DND-41 (cell line): Measurements from ENCODE around the gene SH3BGRL3.

ENCODE experiments used
- ATAC-seq: fragments of 200-7000 bp; cut with Tn5 transposase; 3 replicates; pipeline ENCODE4 v1.9.1; 2021; ENCODE audit warnings: low read depth; ENCODE audit not compliant: insufficient read depth
- DNase-seq: peaks from one replicate; pipeline ENCODE4 v3.0.0-alpha.2; 2020
- H2AFZ ChIP-seq: 2 replicates; pipeline ENCODE4 v1.6.0; 2012; ENCODE audit warnings: low read depth, low read length
- H3K27ac ChIP-seq: 2 replicates; pipeline ENCODE4 v1.5.1; 2012; ENCODE audit warnings: low read length, inconsistent platforms
- H3K27me3 ChIP-seq: fragments of 200-600 bp; sonication (generic); 2 replicates; pipeline ENCODE4 v1.6.0; 2012; ENCODE audit warnings: low read length, mild to moderate bottlenecking, inconsistent platforms; ENCODE audit not compliant: insufficient read depth, poor library complexity
- H3K36me3 ChIP-seq: 2 replicates; pipeline ENCODE4 v1.5.1; 2012; ENCODE audit warnings: low read length, inconsistent platforms; ENCODE audit not compliant: insufficient read depth
- H3K4me1 ChIP-seq: 2 replicates; pipeline ENCODE4 v1.5.1; 2012; ENCODE audit warnings: mild to moderate bottlenecking, low read length; ENCODE audit not compliant: insufficient read depth
- H3K4me2 ChIP-seq: 2 replicates; pipeline ENCODE4 v1.6.0; 2012; ENCODE audit warnings: mild to moderate bottlenecking, moderate library complexity, low read length, inconsistent platforms; ENCODE audit not compliant: insufficient read depth
- H3K4me3 ChIP-seq, 2 experiments: fragments of 200-600 bp in 1 of 2; shearing (Covaris generic) in 1 of 2; 2 replicates each; pipeline ENCODE4 v1.5.1; 2012 to 2016; ENCODE audit warnings: inconsistent platforms in 2 of 2, low read length in 2 of 2, mild to moderate bottlenecking in 2 of 2, low read depth in 1 of 2, moderate library complexity in 1 of 2
- H3K79me2 ChIP-seq: 2 replicates; pipeline ENCODE4 v1.6.0; 2012; ENCODE audit warnings: low read length, inconsistent platforms; ENCODE audit not compliant: insufficient read depth
- H3K9ac ChIP-seq: 2 replicates; pipeline ENCODE4 v1.6.0; 2012; ENCODE audit warnings: low read depth, mild to moderate bottlenecking, inconsistent platforms, low read length, moderate library complexity
- H3K9me3 ChIP-seq: 2 replicates; pipeline ENCODE4 v1.5.1; 2012; ENCODE audit warnings: low read length, moderate library complexity, mild to moderate bottlenecking, inconsistent platforms; ENCODE audit not compliant: insufficient read depth, severe bottlenecking
- H4K20me1 ChIP-seq: 2 replicates; pipeline ENCODE4 v1.6.0; 2012; ENCODE audit warnings: low read length; ENCODE audit not compliant: insufficient read depth
- CTCF ChIP-seq: IDR thresholded peaks from 2 replicates; pipeline ENCODE4 v1.5.1; 2012; ENCODE audit warnings: borderline replicate concordance, low read length, moderate library complexity, mild to moderate bottlenecking; ENCODE audit not compliant: poor library complexity, severe bottlenecking; ENCODE audit errors: extremely low read depth
- EZH2 ChIP-seq: IDR thresholded peaks from 3 replicates; pipeline ENCODE4 v1.6.1; 2012; ENCODE audit warnings: borderline replicate concordance, low read depth, mild to moderate bottlenecking, moderate library complexity, low read length, inconsistent platforms; ENCODE audit not compliant: severe bottlenecking

The SH3BGRL3 gene

GRCh38 chr1:26268290-26269197 lies 11.3 kb upstream of the SH3BGRL3 start:
- Histone ChIP-seq H3K27me3 (no peaks in the 10 kb centered on the region), H3K79me2 (no peaks in the 10 kb centered on the region), H3K4me3 (no peak overlapping the region), H3K9ac (no peak overlapping the region), H3K4me1 (no peaks in the 10 kb centered on the region), H3K9me3 (peaks cover 6% of the 10 kb centered on the region), H3K36me3 (peaks cover 91% of the 10 kb centered on the region), H3K4me2 (no peak overlapping the region), H3K27ac (no peak overlapping the region), H2AFZ (no peak overlapping the region), H4K20me1 (no peaks in the 10 kb centered on the region)
- ATAC-seq (no peak), DNase-seq (no peak)
- TF ChIP-seq CTCF = no peak
- TF ChIP-seq EZH2 = no peak

GRCh38 chr1:26269198-26269550 lies 10.7 kb upstream of the SH3BGRL3 start:
- H4K20me1 ChIP-seq = no peaks in the 10 kb centered on the region
- TF ChIP-seq EZH2 (no peak), CTCF (no peak)
- H3K9ac ChIP-seq = no peak overlapping the region
- H3K36me3 ChIP-seq = peaks cover 88% of the 10 kb centered on the region
- H3K9me3 ChIP-seq = peaks cover 6% of the 10 kb centered on the region
- H3K4me3 ChIP-seq = no peak overlapping the region
- H3K4me1 ChIP-seq = no peaks in the 10 kb centered on the region
- no peak overlapping the region for H2AFZ ChIP-seq
- no peak overlapping the region for H3K27ac ChIP-seq
- H3K4me2 ChIP-seq = no peak overlapping the region
- no peak for DNase-seq
- ATAC-seq = no peak
- H3K79me2 ChIP-seq = no peaks in the 10 kb centered on the region
- H3K27me3 ChIP-seq = no peaks in the 10 kb centered on the region

- peaks cover 25% of the 10 kb centered on the region for H3K4me1 ChIP-seq
- ATAC-seq = no peak
Measured at GRCh38 chr1:26274801-26275425, 5.0 kb upstream of the SH3BGRL3 start.

More at GRCh38 chr1:26274801-26275425, 5.0 kb upstream of the SH3BGRL3 start:
- no peak overlapping the region for H3K4me3 ChIP-seq
- no peaks in the 10 kb centered on the region for H3K9me3 ChIP-seq
- no peak for DNase-seq
- peaks cover 76% of the 10 kb centered on the region for H3K36me3 ChIP-seq
- no peak overlapping the region for H3K9ac ChIP-seq
- H3K4me2 ChIP-seq = no peak overlapping the region
- no peak overlapping the region for H2AFZ ChIP-seq
- no peaks in the 10 kb centered on the region for H3K27me3 ChIP-seq
- H3K27ac ChIP-seq = no peak overlapping the region
- H4K20me1 ChIP-seq = peaks cover 5% of the 10 kb centered on the region; the same call in 1 of the 2 replicates
- peaks cover 11% of the 10 kb centered on the region for H3K79me2 ChIP-seq
- TF ChIP-seq CTCF = no peak
- no peak for TF ChIP-seq EZH2
